Upper lobe of left lung (tissue), 4 donors: Measurements from ENCODE around the gene HOXD12.

Experiments used
- POLR2AphosphoS5 ChIP-seq, 2 donors: sonication (generic); formaldehyde crosslinking; IDR thresholded peaks; one replicate each; pipeline ENCODE4 v1.5.1; 2017; ENCODE audit warnings: antibody characterized with exemption in 2 of 2
- TF ChIP-seq, protein P1 (sequence below), 6 experiments: fragments of 450-650 bp in 4 of 6; fragments of 200-600 bp in 2 of 6; sonication (generic) in 2 of 6; IDR thresholded peaks; one replicate each; pipeline ENCODE4 v1.5.1; 2016 to 2019; ENCODE audit warnings: antibody characterized with exemption in 6 of 6

- TF ChIP-seq, protein P1, sequence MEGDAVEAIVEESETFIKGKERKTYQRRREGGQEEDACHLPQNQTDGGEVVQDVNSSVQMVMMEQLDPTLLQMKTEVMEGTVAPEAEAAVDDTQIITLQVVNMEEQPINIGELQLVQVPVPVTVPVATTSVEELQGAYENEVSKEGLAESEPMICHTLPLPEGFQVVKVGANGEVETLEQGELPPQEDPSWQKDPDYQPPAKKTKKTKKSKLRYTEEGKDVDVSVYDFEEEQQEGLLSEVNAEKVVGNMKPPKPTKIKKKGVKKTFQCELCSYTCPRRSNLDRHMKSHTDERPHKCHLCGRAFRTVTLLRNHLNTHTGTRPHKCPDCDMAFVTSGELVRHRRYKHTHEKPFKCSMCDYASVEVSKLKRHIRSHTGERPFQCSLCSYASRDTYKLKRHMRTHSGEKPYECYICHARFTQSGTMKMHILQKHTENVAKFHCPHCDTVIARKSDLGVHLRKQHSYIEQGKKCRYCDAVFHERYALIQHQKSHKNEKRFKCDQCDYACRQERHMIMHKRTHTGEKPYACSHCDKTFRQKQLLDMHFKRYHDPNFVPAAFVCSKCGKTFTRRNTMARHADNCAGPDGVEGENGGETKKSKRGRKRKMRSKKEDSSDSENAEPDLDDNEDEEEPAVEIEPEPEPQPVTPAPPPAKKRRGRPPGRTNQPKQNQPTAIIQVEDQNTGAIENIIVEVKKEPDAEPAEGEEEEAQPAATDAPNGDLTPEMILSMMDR (IDR thresholded peaks at IDR 0.05), result peak; percentile 57 to 86 (median 81)
- TF ChIP-seq POLR2AphosphoS5 (IDR thresholded peaks at IDR 0.05), result no peak
Measured at GRCh38 chr2:176126929-176127773, 27.6 kb downstream of the HOXD12 start.
